Uterus (tissue), 2 donors: Measurements from ENCODE around the gene IL3.

Experiments used
- CTCF ChIP-seq, 4 experiments: fragments of 200-600 bp in 2 of 4; fragments of 450-650 bp in 2 of 4; sonication (generic) in 2 of 4; IDR thresholded peaks; one replicate each; pipeline ENCODE4 v1.5.1; 2016 to 2019; ENCODE audit warnings: antibody characterized with exemption in 4 of 4, mild to moderate bottlenecking in 2 of 4, moderate library complexity in 1 of 4
- POLR2A ChIP-seq, 2 donors: fragments of 450-650 bp; IDR thresholded peaks; one replicate each; pipeline ENCODE4 v1.6.1; 2016; ENCODE audit warnings: antibody characterized with exemption in 2 of 2, mild to moderate bottlenecking in 1 of 2, moderate library complexity in 1 of 2

GRCh38 chr5:132074772-132075718 is 14.6 kb downstream of the IL3 start:
- TF ChIP-seq CTCF (IDR thresholded peaks at IDR 0.05) (no peak), POLR2A (IDR thresholded peaks at IDR 0.05) (no peak)
